ENCODE data around the gene TDP2. TPM values are rescaled to one million over a fixed set of nuclear protein-coding genes. Genes with fewer than 3 reads are reported as not detected.

The TDP2 gene
- total RNA-seq, 1 donor from 2014 or later = 17.9 TPM

DNA sequence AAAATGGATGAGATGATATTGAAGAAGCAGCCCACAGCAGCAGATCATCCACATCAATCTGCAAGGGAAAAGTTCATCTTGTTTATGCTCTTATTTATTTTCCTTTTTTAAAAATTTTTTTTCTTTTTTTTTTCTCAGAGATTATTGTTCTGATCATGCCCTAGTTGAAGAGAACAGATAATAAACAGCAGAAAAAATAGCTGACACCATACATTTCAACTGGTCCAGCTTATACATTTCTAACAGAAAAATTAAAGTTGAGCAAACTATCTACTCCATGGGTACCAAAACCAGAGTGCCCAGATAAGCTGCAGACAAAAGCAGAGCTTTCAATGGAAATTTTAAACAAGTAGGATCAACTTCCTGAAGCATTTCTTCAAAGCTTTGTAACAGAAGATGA, 30.0 kb downstream of the TDP2 start:
- TF ChIP-seq, protein P1, sequence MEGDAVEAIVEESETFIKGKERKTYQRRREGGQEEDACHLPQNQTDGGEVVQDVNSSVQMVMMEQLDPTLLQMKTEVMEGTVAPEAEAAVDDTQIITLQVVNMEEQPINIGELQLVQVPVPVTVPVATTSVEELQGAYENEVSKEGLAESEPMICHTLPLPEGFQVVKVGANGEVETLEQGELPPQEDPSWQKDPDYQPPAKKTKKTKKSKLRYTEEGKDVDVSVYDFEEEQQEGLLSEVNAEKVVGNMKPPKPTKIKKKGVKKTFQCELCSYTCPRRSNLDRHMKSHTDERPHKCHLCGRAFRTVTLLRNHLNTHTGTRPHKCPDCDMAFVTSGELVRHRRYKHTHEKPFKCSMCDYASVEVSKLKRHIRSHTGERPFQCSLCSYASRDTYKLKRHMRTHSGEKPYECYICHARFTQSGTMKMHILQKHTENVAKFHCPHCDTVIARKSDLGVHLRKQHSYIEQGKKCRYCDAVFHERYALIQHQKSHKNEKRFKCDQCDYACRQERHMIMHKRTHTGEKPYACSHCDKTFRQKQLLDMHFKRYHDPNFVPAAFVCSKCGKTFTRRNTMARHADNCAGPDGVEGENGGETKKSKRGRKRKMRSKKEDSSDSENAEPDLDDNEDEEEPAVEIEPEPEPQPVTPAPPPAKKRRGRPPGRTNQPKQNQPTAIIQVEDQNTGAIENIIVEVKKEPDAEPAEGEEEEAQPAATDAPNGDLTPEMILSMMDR (IDR thresholded peaks at IDR 0.05; ENCODE audit: insufficient read depth, low read length, severe bottlenecking) = no peak
- FAIRE-seq (no peak), DNase-seq (ENCODE audit: low read depth) (no peak)
- H3K36me3 ChIP-seq (ENCODE audit: control insufficient read depth, insufficient read depth, low read length) = no peaks in the 10 kb centered on the region
- H3K4me3 ChIP-seq (ENCODE audit: low read depth, low read length) = no peak overlapping the region
- no peaks in the 10 kb centered on the region for H3K27me3 ChIP-seq (ENCODE audit: control insufficient read depth, insufficient read depth, low read length)

- DNase-seq (ENCODE audit: low read depth) (no peak), FAIRE-seq (no peak)
- Histone ChIP-seq H3K4me3 (ENCODE audit: low read depth, low read length) (no peak overlapping the region), H3K27me3 (ENCODE audit: control insufficient read depth, insufficient read depth, low read length) (no peaks in the 10 kb centered on the region), H3K36me3 (ENCODE audit: control insufficient read depth, insufficient read depth, low read length) (no peaks in the 10 kb centered on the region)
- TF ChIP-seq, protein P1 (IDR thresholded peaks at IDR 0.05; ENCODE audit: insufficient read depth, low read length, severe bottlenecking) = no peak
Measured at GRCh38 chr6:24632573-24632972, 34.1 kb downstream of the TDP2 start.

DNA sequence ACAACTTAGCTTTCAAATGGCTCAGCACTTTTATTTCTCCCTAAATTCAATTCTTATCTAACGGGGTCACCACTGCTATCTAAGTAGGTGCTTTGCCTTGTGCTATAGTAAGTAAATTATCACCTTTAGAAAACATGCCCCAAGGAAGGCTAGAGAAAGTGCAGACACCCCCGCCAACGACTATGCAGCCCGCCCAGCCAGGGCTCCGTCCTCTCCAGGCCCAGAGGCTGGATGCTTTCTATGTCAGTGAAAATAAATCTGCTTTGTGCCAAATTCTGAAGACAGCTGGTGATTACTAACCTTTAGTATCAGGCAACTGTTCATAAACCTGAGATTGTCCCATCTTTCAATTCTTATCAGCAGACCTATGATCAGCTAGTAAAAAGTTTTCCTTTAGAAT, 35.0 kb downstream of the TDP2 start:
- TF ChIP-seq, protein P1 (IDR thresholded peaks at IDR 0.05; ENCODE audit: insufficient read depth, low read length, severe bottlenecking) = no peak
- H3K36me3 ChIP-seq (ENCODE audit: control insufficient read depth, insufficient read depth, low read length) = no peaks in the 10 kb centered on the region
- FAIRE-seq (no peak), DNase-seq (ENCODE audit: low read depth) (no peak)
- H3K4me3 ChIP-seq (ENCODE audit: low read depth, low read length) = no peak overlapping the region
- no peaks in the 10 kb centered on the region for H3K27me3 ChIP-seq (ENCODE audit: control insufficient read depth, insufficient read depth, low read length)

DNA sequence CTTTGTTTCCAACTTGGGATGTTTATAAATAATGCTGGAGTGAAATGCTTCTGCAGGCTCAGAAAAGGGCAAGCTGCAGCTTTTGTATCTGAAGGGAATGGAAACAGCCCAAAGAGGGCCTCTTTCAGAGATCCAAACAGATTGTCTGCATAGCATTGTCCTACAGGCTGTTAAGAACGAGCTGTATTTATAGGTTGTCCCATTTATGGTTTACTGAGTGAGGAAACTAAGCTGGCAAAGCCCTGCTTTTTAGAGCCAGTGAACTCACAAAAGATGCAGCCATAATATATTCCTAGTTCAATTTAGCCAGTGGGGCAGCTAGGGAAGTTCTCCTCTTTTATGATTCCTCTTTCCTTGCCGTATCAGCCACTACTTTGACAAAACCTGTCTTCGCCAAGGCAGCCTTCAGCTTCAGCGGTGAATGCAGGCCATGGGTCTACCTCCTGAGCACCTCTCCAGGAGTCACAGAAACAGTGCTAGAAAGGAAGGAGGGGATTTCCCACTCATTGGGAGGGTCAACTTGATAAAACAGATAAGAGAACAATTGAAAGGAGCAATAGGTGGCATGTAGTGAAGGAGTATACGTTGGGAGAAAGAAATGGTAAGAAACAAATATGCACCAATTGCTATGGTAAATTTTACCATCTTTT, 35.7 kb downstream of the TDP2 start:
- no peak for FAIRE-seq
- H3K4me3 ChIP-seq (ENCODE audit: low read depth, low read length) = no peak overlapping the region
- TF ChIP-seq, protein P1 (IDR thresholded peaks at IDR 0.05; ENCODE audit: insufficient read depth, low read length, severe bottlenecking) = no peak
- H3K27me3 ChIP-seq (ENCODE audit: control insufficient read depth, insufficient read depth, low read length) = no peaks in the 10 kb centered on the region
- no peaks in the 10 kb centered on the region for H3K36me3 ChIP-seq (ENCODE audit: control insufficient read depth, insufficient read depth, low read length)
- DNase-seq (ENCODE audit: low read depth) = no peak

DNA sequence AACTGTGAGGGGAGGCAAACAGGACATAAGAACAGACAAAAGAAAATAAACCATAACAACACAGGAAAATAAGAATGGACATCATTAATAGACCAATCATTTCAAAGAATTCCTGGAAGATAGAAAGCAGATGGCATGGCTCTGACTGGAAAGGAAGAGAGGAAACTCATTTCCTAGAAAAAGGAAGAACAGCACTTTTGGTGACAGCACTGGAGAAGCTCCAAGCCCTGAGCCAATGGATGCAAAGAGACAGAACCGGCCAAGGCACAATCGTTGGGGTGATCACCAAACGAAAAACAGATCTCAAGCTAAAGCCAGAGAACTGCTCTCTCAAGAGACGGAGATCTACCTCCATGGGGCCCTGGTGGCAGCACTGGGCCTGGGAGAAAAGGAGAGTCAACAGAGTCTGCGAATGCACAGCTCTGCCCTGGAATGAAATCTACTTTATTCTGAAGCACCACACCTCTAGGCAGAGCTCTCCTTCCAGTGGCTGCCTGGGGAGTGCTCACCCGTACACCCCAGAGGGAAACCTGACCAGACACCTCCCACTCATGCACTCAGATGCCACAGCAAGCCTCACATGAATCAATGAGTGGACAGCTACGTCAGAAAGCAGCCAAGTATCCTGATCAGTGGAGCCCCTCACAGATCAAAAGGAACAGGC, 44.9 kb downstream of the TDP2 start:
- FAIRE-seq (no peak), DNase-seq (ENCODE audit: low read depth) (no peak)
- Histone ChIP-seq H3K4me3 (ENCODE audit: low read depth, low read length) (no peak overlapping the region), H3K27me3 (ENCODE audit: control insufficient read depth, insufficient read depth, low read length) (no peaks in the 10 kb centered on the region), H3K36me3 (ENCODE audit: control insufficient read depth, insufficient read depth, low read length) (no peaks in the 10 kb centered on the region)
- TF ChIP-seq, protein P1 (IDR thresholded peaks at IDR 0.05; ENCODE audit: insufficient read depth, low read length, severe bottlenecking) = no peak

Measured in bronchial epithelial cell (primary cell).